HTR-8/SVneo (cell line): Measurements from ENCODE around the gene TMEM220.

Experiments
- DNase-seq: peaks from one replicate; pipeline ENCODE4 v3.0.0; 2011; ENCODE audit warnings: low spot score, mixed read lengths; ENCODE audit not compliant: insufficient read length
- FAIRE-seq: peaks from 2 replicates; lab custom pipeline; 2011; peaks lifted over from hg19 to GRCh38; lab: Jason Lieb, UNC

TMEM220 gene

GRCh38 chr17:10755592-10756127 lies 25.8 kb upstream of the TMEM220 start:
- FAIRE-seq (no peak), DNase-seq (no peak)

DNA sequence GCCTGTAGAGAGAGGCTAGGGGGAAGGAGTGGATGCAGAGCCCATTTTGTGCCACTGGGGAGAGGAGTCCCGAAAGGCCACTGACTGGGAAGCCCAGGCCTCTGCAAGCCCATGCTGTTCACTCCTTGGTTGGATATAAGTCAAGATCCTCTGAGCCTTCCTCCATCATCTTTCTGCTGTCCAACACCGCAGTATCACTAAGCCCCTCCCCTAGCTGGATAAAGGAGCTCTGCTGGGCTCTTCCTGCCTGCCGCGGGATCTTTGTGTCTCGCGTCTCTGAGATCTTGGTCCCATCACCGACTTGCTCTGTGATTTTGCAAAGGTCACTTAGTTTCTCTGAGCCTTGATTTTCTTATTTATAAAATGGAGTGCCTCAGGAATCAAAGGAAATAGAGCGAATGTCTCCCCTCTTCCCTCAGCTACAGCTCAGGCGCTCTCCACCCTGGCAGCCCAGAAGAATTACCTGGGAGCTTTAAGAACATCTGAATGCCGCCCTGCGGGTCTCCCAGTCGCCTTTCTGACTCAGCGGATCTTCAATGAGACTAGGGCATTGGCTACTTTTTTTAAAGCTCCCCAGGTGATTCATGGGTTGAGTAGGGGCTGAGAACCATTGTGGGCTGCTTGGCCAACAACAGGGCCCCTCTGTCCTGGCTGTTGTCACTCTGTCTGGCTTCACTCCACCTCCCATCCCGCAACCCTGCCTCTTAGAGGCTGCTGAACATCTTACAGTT lies 25.2 kb upstream of the TMEM220 start:
- FAIRE-seq (no peak), DNase-seq (no peak)

GRCh38 chr17:10754109-10754508 lies 24.3 kb upstream of the TMEM220 start:
- DNase-seq (no peak), FAIRE-seq (no peak)

DNA sequence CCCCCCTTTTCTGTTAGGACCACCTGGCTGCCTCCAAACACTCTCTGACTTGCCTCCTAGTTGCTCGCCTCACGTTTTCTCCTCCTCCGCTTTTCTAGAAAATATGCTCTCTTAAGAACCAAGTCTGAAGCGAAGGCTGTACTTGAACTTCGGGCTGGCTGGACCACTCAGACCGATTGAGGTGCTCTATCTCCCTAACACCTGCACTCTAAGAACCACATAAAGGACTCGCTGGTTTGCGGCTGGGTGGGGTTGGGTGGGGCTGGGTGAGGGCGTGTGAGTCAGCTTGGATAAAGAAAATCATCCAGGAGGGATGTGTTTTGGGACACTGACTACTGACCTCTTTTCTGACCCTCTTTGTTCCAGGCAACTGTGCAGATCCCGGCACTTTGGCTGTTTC lies 22.9 kb upstream of the TMEM220 start:
- DNase-seq (no peak), FAIRE-seq (no peak)

GRCh38 chr17:10751563-10751962 lies 21.7 kb upstream of the TMEM220 start:
- FAIRE-seq (no peak), DNase-seq (no peak)

GRCh38 chr17:10750210-10750609 lies 20.4 kb upstream of the TMEM220 start:
- FAIRE-seq (no peak), DNase-seq (no peak)

- DNase-seq (no peak), FAIRE-seq (no peak)
These were observed 18.8 kb upstream of the TMEM220 start for GRCh38 chr17:10748531-10749181.

- DNase-seq (no peak), FAIRE-seq (no peak)
These were observed 15.4 kb upstream of the TMEM220 start for GRCh38 chr17:10745231-10745630.

- no peak for DNase-seq
- no peak for FAIRE-seq
These were observed 14.7 kb upstream of the TMEM220 start for GRCh38 chr17:10744501-10745000.

GRCh38 chr17:10743316-10744009 lies 13.6 kb upstream of the TMEM220 start:
- DNase-seq: no peak
- no peak for FAIRE-seq

DNA sequence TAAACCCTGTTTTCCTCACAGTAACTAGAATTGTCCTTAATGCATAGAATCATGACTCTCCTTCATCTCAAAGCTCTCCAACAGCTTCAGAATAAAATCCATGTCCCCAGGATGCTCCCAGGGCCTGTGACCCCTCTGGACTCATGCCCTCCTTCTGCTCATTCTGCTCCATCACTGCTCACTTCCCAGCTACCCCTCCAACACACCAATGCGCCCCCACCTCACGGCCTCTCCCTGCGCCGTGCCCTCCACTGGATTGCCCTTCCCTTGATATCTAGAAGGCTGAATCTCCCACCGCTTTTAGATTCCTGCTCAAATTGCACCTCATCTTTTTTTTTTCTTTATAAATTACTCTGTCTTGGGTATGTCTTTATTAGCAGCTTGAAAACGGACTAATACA lies 12.6 kb upstream of the TMEM220 start:
- no peak for FAIRE-seq
- no peak for DNase-seq

DNA sequence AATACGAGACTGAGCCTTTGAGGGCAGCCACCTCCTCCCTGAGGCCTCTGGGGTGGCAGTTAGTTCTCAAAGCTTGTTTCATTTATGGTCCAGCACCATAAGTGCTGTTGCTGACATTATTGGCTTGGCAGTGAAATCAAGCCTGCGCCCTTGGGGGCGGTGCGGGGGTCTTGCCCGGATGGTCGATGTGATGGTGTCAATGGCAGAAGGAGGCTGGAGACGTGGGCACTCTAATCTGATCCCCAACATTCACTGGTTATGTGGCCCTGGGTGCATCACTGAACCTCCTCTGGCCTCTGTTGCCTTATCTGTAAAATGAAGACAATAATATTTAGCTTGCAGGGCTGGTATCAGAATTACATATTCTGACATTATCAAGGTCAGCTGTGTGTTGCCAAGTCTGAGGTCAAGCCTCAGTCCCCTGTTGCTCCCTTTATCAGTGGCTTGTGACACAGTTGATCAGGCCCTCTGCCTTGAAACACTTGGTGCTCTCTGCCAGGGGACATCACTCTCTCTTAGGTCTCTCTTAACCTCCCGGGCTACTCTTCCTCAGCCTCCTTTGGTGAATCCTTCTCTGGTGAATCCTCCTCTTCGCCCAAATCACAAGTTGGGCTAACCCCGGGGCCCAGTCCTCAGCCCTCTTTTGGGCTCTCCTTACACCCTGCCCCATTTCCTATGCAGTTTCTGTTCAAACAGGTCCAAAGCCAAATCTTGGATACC lies 11.8 kb upstream of the TMEM220 start:
- no peak for DNase-seq
- no peak for FAIRE-seq

- FAIRE-seq: no peak
These were observed 9.6 kb upstream of the TMEM220 start for GRCh38 chr17:10739386-10739785.

GRCh38 chr17:10738521-10739258 lies 8.9 kb upstream of the TMEM220 start:
- DNase-seq (no peak), FAIRE-seq (no peak)

More at GRCh38 chr17:10739386-10739785, 9.6 kb upstream of the TMEM220 start:
- no peak for DNase-seq

- FAIRE-seq: no peak
- DNase-seq: no peak
These were observed 7.9 kb upstream of the TMEM220 start for GRCh38 chr17:10737736-10738135.

DNA sequence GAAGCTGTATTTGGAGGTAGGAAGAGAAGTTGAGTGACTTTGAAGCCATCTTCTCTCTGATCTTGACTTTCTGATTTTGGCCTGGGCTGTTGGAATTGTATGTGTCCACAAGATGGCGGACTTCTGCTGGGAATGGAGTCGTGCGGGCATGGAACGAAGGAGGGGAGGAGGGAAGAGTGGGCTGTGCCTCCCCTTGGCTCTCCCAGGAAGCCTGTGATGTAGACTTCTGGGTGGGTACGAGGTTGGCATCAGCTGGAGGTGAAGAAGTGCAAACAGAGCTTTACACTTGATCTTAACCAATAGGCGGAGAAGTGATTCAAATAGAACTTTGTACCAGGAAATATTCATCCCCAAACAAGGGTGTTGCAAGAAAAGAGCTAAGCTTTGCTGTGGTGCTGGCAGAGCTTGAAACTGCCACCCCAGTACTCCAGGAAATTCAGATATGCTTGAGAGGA lies 7.4 kb upstream of the TMEM220 start:
- FAIRE-seq (no peak), DNase-seq (peak; percentile 53)

DNA sequence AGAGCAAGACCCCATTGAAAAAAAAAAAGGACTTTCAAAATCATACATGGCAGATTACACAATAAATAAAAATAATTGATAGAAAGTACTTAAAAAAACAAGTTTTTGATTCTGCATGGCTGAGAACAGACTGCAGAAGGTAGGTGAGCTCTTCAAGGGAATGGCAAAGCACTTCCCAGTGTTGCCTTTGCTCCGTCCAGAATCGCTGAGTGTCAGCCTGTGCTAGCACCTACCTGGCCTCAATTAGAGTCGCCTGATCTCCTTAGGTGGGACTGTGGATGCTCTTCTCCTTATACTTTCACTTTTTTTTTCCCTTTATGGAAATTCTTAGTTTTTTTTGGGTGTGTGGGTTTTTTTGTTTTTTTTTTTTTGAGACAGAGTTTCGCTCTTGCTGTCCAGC lies 6.0 kb upstream of the TMEM220 start:
- DNase-seq (no peak), FAIRE-seq (no peak)

GRCh38 chr17:10735251-10735650 lies 5.4 kb upstream of the TMEM220 start:
- DNase-seq (no peak), FAIRE-seq (no peak)

GRCh38 chr17:10733666-10734065 lies 3.8 kb upstream of the TMEM220 start:
- FAIRE-seq (no peak), DNase-seq (no peak)
